ENCODE results near the gene PDE12. TPM values are rescaled to one million over a fixed set of nuclear protein-coding genes. Genes with fewer than 3 reads are reported as not detected.

Gene PDE12
- total and polyA plus RNA-seq, 2 of the 13 experiments (the other 11 are each of a cell fraction or from before 2014, with no cell fraction given): 9.0 to 17.8 TPM

DNA sequence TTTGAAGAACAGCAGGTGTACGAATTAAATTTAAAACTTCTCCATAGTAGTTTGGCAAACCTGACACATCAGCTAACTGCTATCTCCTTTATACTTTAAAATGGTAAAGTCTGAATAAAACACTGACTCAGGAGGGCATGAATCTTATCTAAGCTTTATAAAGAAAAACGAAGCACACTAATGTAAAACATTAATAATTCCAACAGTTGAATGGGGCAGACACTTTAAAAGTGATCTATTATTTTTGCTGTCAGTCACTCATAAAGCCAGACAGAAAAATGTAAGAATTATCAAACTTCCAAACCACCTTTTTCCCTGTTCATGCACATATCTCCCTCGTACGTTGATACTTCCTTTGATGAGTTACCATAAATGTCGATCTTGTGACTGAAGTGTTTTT, 38.5 kb downstream of the PDE12 start:
- POLR2A ChIA-PET: interaction anchor here (1.5 kb wide), 1 partner anchor 39 kb away, joined by 4 read pairs; the partner anchor contains the start of gene PDE12
- 29% methylated on average over 5 of the region's 5 CpGs for WGBS (ENCODE audit: low lambda C conversion rate)
- Histone ChIP-seq H3K79me2 (ENCODE audit: insufficient read depth, low read length) (peaks cover 89% of the 10 kb centered on the region), H3K4me1 (ENCODE audit: insufficient read depth, low read length) (peaks cover 49% of the 10 kb centered on the region), H3K36me3 (replicated peaks in 1 of 2; ENCODE audit: control insufficient read depth in 1 of 2, insufficient read depth in 2 of 2, low read length in 2 of 2) (peaks cover 1 to 14% of the 10 kb centered on the region in 2 experiments; a peak in 2 of 5 replicates), H3K27me3 (ENCODE audit: control insufficient read depth in 1 of 2, insufficient read depth in 2 of 2, low read length in 2 of 2) (no peaks in the 10 kb centered on the region; a peak in 2 of 5 replicates), H3K9me3 (ENCODE audit: low read length) (no peaks in the 10 kb centered on the region), H3K9ac (ENCODE audit: insufficient read depth, low read depth, low read length) (peak overlapping the region; percentile 100), H4K20me1 (ENCODE audit: insufficient read depth, low read length) (peaks cover 66% of the 10 kb centered on the region), H3K27ac (ENCODE audit: extremely low read length, insufficient read depth, low read length) (peak overlapping the region; percentile 19), H3K4me2 (ENCODE audit: low read depth, low read length) (peak overlapping the region; percentile 85), H3K4me3 (replicated peaks in 1 of 3; ENCODE audit: insufficient read depth in 1 of 3, low read depth in 2 of 3, low read length in 3 of 3) (peak overlapping the region; percentile 79 to 96 (median 94)), H2AFZ (ENCODE audit: low read length) (no peak overlapping the region)
- intact Hi-C loops (cut with micrococcal nuclease; ENCODE audit: unreplicated experiment) (loop anchor here (10.0 kb wide), 1 partner anchor 230 kb away; no protein-coding TSS in a partner anchor), in situ Hi-C loops (cut with HindIII; ENCODE audit: extremely low pct_ligation_motif_present, low pct_unique_long_range_greater_than_20kb) (no loop called here)
- CTCF ChIA-PET (ENCODE audit: low intra/inter-chr PET ratio, low total read pairs): no interaction called here
- ATAC-seq (no peak), FAIRE-seq (no peak), DNase-seq (ENCODE audit: low spot score) (no peak)
- no TSS peak for BruUV-seq (replicated peaks)
- TF ChIP-seq RBFOX2 (IDR thresholded peaks at IDR 0.05; ENCODE audit: low read depth, low read length) (peak; percentile 48; the same call in 1 of the 2 replicates), MED13 (CRISPR knock-in tag; IDR thresholded peaks at IDR 0.05) (no peak)

DNA sequence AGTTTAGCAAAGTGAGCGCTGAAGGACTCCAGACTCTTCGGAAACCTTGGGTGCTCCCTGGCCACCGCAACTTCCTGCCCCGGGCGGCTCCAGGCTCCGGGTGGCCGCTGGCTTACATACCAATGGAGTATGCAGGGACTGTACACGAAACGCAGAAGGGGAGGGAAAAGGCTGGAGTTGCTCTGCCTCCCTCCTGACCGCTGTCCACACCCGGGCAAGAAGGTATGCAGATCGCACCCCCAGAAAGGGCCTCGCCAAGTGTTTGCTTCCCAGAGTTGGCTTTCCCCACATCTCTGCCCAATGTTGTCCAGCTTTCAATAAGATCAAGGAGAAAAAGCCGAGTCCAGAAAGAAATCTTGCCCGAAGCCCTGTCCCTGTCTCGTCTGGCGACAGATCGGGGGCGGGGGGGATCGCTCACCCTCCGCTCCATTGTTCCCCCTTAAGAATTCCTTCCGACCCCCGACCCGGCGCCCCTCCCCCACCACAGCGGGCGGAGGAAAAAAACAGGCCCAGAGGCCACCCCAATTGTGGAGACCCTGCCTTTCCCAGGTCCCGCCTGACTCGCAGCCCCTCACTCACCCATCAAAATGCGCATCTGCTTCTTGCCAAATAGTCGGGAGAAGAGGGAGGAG, 40.5 kb downstream of the PDE12 start:
- H4K20me1 ChIP-seq (ENCODE audit: insufficient read depth, low read length): peaks cover 50% of the 10 kb centered on the region
- intact Hi-C loops (cut with micrococcal nuclease; ENCODE audit: unreplicated experiment): loop anchor here (1.0 to 10.0 kb wide), 4 partner anchors 39 to 228 kb away; partner anchors contain the start of genes PDE12 and SLMAP
- peak overlapping the region; percentile 99 for H3K27ac ChIP-seq (ENCODE audit: extremely low read length, insufficient read depth, low read length)
- H3K27me3 ChIP-seq (ENCODE audit: control insufficient read depth in 1 of 2, insufficient read depth in 2 of 2, low read length in 2 of 2): no peaks in the 10 kb centered on the region; a peak in 2 of 5 replicates
- BruUV-seq (replicated peaks): TSS peak; percentile 66
- H3K36me3 ChIP-seq (replicated peaks in 1 of 2; ENCODE audit: control insufficient read depth in 1 of 2, insufficient read depth in 2 of 2, low read length in 2 of 2): peaks cover under 1 to 9% of the 10 kb centered on the region in 2 experiments; a peak in 3 of 5 replicates
- peak; percentile 71 for ATAC-seq
- H3K9me3 ChIP-seq (ENCODE audit: low read length): no peaks in the 10 kb centered on the region
- peak overlapping the region; percentile 100 for H3K9ac ChIP-seq (ENCODE audit: insufficient read depth, low read depth, low read length)
- peak; percentile 75 for DNase-seq (ENCODE audit: low spot score)
- peaks cover 46% of the 10 kb centered on the region for H3K4me1 ChIP-seq (ENCODE audit: insufficient read depth, low read length)
- H2AFZ ChIP-seq (ENCODE audit: low read length): no peak overlapping the region
- peak overlapping the region; percentile 79 to 96 (median 94) for H3K4me3 ChIP-seq (replicated peaks in 1 of 3; ENCODE audit: insufficient read depth in 1 of 3, low read depth in 2 of 3, low read length in 3 of 3)
- ChIA-PET POLR2A (interaction anchor here (0.8 to 4.0 kb wide), 12 partner anchors 8 to 231 kb away, joined by 3 to 36 read pairs (median 6); partner anchors contain the start of genes PDE12 and SLMAP), CTCF (ENCODE audit: low intra/inter-chr PET ratio, low total read pairs) (no interaction called here)
- H3K4me2 ChIP-seq (ENCODE audit: low read depth, low read length): peak overlapping the region; percentile 85
- under 1% methylated on average over 21 of the region's 31 CpGs for WGBS (ENCODE audit: low lambda C conversion rate)
- in situ Hi-C loops (cut with HindIII; ENCODE audit: extremely low pct_ligation_motif_present, low pct_unique_long_range_greater_than_20kb): no loop called here
- no peak for FAIRE-seq
- H3K79me2 ChIP-seq (ENCODE audit: insufficient read depth, low read length): peaks cover 72% of the 10 kb centered on the region
- TF ChIP-seq REPIN1 (CRISPR knock-in tag; IDR thresholded peaks at IDR 0.05; ENCODE audit: borderline replicate concordance, low read depth): no peak
- no peak for TF ChIP-seq ZNF296 (CRISPR knock-in tag; conservative IDR thresholded peaks at IDR 0.05)
- no peak for TF ChIP-seq SIX4 (CRISPR knock-in tag; IDR thresholded peaks at IDR 0.05)
- TF ChIP-seq NFAT5 (CRISPR knock-in tag; IDR thresholded peaks at IDR 0.05): no peak
- TF ChIP-seq ZNF737 (CRISPR knock-in tag; IDR thresholded peaks at IDR 0.05; ENCODE audit: borderline replicate concordance): no peak; the same call in 1 of the 2 replicates
- no peak for TF ChIP-seq SAFB2 (CRISPR knock-in tag; IDR thresholded peaks at IDR 0.05; ENCODE audit: borderline replicate concordance, low read depth)
- TF ChIP-seq ZNF674 (CRISPR knock-in tag; IDR thresholded peaks at IDR 0.05; ENCODE audit: low read depth): no peak
- TF ChIP-seq ZNF138 (CRISPR knock-in tag; IDR thresholded peaks at IDR 0.05; ENCODE audit: low read depth): no peak
- TF ChIP-seq ZNF816 (CRISPR knock-in tag; IDR thresholded peaks at IDR 0.05; ENCODE audit: borderline replicate concordance): no peak
- TF ChIP-seq ZBTB7A (CRISPR knock-in tag; IDR thresholded peaks at IDR 0.05): no peak
- TF ChIP-seq POLR2AphosphoS2 (IDR thresholded peaks at IDR 0.05; ENCODE audit: low read depth, low read length): no peak

All from HepG2 (cell line).